ENCODE data around the gene ATP11A.
"Not testable (repeated sequence)": the region's sequence is repeated elsewhere in the genome, so short reads cannot be mapped to it uniquely, and the experiment has no call there.

The ATP11A gene

DNA sequence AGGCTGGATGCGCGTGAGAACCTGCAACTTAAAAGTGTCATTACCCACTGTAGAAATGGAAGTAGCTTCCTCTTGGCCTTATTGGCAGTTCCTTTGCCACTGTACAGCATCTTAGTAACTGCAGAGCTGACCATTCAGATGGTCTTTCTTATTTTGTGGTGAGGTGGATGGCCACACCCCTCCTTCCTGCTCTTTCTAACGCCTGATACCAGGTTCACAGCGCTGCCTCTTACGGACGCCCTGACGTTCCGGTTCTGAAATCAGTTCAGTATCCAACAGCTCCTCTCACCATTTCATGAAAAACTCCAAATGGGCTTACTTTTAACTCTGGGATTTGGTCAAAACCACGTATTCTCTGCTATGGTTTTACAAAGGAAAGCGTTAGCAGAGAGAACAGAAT is 134.6 kb downstream of the ATP11A start:
- no peak for DNase-seq

DNA sequence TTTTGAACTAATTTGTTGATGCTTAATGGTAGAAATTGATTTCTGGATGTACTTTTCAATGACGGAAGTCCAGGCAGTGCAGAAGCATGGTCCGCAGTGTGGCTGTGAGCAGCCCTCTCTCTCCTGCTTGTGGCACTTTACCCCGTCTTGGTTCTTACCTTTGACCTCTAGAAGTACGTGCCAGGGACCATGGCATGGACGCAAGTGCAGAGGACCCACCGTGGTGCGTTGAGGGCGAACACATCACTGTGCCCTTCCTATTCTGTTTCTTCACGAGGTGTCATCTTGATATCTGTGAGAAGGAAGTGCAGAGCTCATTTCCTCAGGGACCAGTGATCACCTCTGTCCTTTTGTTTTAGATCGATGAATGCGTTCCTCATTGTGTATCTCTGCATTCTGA is 135.2 kb downstream of the ATP11A start:
- no peak for DNase-seq

DNA sequence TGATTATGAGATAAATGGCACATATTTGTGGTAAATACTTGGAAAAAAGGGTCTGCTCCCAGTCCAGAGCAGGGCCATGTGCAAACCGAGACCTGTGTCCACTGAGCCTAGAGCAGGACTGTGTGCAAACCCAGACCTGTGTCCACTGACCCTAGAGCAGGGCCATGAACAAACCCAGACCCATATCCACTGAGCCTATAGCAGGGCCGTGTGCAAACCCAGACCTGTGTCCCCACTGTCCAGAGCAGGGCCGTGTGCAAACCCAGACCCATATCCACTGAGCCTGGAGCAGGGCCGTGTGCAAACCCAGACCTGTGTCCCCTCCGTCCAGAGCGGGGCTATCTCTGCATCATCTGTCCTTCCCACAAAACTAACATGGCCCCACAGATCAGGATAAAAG is 136.0 kb downstream of the ATP11A start:
- DNase-seq = no peak

DNA sequence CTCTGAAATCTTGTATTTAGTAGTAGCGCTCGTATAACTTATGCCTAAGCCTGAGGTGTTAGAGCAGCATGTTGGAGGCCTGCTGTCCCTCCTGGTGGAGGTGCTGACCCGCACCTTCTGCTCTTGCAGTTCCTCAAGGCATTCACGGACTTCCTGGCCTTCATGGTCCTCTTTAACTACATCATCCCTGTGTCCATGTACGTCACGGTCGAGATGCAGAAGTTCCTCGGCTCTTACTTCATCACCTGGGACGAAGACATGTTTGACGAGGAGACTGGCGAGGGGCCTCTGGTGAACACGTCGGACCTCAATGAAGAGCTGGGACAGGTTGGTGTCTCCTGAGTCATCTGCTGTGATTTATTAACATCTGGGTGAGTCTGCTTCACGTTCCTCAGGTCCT is 136.7 kb downstream of the ATP11A start:
- DNase-seq = no peak

DNA sequence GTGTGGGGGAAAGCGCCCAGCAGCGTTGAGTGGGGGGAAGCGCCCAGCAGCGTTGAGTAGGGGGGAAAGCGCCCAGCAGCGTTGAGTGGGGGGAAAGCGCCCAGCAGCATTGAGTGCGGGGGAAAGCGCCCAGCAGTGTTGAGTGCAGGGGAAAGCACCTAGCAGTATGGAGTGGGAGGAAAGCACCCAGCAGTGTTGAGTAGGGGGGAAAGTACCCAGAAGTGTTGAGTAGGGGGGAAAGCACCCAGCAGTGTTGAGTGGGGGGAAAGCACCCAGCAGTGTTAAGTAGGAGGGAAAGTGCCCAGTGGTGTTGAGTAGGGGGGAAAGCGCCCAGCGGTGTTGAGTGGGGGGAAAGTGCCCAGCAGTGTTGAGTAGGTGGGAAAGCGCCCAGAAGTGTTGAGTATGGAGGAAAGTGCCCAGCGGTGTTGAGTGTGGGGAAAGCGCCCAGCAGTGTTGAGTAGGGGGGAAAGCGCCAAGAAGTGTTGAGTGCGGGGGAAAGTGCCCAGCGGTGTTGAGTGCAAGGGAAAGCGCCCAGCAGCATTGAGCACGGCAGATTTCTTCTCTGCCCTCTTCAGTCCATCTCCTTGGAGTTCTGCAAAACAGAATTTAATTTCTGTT is 138.4 kb downstream of the ATP11A start:
- no peak for DNase-seq

DNA sequence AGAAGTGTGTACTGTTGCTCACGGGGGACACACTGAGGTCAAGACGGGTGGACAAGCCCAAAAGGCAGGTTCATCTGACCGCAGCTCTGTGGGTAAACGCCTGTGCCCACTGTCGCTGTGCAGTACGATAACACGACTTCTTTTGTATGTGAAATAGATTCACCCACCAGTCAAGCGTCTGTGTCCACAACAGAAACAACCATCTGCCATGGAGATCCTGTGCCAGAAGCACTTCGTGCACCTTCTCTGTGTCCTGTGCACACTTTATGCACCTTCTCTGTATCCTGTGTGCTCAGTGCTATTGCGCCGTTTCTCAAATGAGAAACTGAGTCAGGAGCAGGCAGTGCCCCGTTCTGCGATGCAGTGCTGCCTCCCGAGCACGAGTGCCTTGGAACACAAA is 138.9 kb downstream of the ATP11A start:
- no peak for DNase-seq

DNA sequence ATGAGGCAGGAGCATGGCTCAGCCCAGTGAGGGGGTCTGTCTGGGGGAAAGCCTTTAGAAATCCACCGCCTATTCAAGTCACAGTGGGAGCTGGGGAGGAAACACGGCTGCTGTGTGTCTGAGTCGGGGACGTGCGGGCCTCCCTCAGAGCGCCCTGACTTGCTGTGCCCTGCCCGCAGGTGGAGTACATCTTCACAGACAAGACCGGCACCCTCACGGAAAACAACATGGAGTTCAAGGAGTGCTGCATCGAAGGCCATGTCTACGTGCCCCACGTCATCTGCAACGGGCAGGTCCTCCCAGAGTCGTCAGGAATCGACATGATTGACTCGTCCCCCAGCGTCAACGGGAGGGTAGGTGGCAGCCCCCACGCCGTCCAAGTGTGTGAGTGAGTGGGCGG is 141.4 kb downstream of the ATP11A start:
- DNase-seq = no peak

DNA sequence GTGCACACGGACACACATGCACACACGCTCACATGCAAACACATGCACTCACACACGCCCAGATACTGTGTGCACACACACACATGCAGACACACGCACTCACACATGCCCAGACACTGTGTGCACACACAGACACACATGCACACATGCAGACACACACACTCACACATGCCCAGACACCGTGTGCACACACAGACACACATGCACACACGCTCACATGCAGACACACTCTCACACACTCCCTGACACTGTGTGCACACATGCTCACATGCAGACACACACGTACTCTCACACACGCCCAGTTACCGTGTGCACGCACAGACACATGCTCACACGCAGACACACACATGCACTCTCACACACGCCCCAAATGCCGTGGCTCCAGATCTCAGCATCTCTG is 142.0 kb downstream of the ATP11A start:
- DNase-seq = no peak

DNA sequence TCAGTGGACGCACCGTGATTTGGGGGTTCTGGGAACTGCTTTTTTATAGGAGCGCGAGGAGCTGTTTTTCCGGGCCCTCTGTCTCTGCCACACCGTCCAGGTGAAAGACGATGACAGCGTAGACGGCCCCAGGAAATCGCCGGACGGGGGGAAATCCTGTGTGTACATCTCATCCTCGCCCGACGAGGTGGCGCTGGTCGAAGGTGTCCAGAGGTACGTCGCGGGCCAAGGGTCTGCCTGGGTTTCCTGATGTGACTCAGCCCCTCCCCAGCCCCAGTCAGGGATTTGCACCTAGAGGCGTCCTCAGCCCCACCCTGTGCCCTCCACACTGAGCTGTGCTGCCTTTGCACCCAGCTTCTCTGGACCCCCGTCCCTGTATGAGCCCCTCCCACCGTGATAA is 143.0 kb downstream of the ATP11A start:
- no peak for DNase-seq

DNA sequence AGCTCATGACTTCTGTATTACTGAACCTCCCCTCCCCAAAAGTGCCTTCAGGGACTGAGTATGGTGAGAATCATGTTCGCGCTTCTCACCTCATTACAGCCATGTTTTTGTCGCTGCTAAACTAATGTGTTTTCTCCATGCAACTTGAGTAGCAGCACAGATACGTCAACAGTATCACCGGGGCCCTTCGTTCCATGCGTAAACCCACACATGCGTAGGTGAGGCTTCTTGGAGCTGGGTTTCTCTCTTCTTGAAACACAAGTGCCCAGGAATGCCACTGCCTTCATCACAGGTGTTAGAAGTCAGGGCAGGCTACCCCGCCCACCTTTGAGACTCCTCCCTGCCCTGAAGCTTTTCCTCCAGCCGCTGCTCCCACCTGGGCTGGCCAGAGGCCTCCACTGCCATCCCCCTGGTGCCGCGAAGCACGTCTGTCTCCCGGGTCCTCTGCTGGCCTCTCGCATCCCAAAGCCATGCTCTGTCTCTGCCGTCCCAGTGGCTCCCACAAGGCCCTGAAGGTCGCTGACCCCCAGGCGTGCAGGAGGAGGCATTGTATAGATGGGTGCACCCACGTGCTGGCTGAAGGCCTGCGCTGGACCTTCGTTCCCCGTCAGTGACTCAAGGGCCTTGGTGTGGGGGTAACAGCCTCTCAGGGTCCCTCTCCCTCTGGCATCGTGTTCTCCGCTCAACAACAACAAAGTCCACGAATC is 143.9 kb downstream of the ATP11A start:
- no peak for DNase-seq

DNA sequence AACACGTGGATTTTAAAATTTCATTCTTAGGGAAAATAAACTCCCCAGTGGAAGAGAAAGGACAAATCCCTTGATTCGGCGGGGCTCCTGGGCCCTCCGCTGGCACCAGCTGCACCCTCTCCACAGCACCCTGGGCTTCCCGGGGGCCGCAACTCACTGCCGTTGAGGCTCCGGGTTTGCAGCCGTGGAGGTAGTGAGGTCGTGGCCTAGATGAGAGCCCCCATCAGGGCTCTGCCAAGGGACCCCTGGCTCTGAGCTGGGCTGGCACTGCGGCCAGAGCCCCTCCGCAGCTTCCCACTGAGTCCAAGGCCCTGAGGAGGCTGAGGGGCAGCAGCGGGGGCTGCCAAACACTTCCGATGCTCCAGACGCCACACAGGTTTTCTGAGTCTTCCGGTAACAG is 145.5 kb downstream of the ATP11A start:
- DNase-seq = no peak

DNA sequence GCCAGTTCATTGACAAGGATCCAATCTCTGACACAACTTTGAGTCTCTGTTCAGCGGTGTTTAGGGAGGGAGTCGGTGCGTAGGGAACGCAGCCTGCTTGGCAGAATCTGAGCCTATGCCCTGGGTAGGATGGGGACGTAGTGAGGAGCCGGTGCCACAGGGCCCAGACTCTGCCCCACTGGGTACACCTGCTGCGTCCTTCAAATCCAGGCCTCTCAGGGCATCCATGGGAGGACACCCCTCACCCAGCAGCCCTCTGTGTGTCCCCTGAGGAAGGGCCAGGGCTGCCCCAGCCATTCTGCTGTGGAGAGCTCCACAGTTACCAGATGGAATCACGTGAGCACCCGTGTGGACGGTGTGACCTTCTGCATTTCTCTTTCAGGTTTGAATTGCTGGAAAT is 146.0 kb downstream of the ATP11A start:
- no peak for DNase-seq

DNA sequence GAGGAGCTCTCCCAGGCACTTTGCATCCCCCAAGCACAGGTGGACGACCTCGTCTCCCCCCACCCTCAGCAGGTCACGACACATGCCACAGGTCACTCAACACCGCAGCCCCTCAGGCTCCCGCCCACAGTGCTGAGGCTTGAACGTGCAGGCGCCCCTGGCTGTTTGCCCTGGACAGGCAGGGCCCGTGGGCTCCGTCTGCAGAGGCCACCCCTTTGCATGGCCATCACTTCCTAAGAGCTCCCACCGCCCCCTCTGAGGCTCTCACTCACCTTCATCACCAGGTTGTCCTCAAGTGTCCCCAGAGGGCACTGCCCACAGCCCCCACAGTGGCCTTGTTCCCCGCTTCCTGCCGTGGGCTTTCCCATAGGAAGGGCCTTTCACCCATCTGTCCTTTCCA is 147.1 kb downstream of the ATP11A start:
- DNase-seq = no peak

DNA sequence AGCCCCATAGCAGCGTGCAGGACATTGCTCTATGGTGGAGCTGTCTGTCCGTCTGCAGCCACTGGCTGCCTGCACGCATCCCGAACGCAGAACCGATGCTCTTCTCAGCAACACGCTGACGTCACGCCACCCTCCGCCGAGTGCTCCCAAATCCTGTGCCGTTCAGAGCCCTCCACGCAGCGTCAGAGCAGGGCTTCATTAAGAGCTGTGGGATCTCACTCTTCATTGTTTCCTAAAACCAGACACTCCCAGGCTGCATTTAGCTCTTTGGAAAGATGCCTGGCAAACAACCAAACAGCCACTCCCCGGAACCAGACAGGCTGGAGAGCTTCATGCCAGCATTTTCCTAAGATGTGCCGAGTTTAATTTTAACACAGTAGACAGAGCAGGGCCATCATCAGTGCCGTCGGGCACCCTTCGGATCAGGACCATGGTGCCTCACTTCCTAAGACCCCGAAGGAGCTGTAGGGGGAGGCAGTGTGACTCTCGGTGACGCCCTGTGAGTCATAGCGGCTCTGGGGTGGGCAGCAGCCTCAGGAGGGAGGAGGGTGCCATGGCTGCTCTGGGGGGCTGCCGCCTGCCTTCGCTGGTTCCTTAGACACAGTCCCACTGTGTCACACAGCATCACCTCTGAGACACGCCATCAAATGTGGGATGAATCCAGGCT is 147.7 kb downstream of the ATP11A start:
- DNase-seq = no peak

DNA sequence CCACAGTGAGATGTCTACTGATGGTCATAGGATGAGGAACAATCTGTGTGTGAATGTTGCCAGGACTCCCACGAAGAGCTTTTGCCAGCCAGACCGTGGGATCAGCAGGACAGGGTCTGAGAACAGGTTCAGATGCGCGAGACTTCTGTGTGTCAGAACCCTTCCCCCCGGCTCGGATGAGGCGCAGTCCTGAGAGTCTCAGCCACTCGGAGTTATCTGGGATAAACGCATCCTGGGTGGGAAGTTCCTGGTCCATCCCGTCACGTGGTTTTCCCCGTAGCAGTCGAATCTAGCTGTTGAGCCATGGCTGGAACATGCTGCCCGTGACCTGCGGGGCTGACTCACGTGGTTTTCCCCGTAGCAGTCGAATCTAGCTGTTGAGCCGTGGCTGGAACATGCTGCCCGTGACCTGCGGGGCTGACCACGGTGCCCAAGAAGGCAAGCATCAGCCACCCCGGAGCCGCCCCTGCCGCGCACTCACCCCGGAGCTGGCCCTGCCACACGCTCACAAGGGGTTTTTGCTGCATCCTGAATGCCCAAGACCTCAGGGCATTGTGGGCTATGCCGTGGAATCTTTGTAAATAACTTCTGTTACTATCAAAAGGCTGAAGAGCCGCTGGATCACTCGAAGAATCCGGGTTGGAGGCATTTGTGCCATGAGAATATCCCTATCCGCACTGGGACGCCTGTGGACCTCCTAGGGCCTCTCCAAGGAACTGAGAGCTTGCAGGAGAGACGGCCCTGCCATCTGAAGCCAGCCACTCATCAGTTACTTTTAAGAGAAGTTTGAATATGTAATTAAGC is 148.4 kb downstream of the ATP11A start:
- DNase-seq = no peak

DNA sequence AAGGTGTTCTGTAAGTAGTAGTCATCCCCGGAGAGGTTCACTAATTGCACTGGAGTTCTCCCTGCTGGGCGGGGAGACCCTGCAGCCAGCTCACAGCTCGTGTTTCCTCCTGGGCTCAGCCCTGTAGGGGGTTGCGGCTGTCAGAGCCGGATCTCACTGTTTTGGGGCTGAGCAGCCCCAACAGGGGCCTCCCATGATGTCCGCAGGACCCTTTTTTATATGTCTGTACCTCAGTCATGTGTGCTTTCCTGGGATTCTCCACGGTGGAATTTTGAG is 148.9 kb downstream of the ATP11A start:
- DNase-seq = no peak

DNA sequence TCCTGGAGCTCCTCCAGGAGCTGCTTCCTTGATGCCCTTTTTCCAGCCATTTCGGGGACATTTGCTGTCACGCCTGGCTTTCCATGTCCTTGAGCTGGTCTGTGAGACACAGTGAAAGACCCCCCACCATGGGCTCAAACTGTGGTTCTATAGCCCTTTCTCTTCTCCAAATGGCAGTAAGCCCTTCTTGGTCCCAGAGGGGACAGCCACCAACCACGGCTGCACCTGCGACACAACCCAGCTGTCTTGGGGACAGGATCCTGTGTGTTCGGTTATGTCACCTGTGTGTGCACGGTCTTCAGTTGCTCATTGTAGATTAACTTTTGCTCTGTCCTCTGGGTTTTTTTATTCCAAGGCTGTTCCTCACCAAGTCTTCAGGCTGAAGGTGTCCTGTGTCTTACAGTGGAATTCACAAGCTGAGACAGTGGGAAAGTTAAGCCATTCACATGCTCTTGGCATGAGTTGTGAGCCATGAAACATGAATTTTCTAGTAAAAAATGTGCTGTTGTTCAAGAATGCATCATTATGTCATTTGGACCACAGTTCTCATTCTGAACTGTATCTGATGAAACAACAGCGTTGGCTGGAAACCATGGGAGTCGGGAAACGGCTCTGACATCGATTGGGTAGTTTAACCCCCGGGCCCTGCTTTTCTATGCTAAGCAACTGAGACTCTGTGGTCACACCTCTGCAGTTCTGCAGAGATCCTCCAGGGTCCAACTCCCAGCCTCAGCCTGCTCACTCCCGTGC is 149.7 kb downstream of the ATP11A start:
- no peak for DNase-seq

DNA sequence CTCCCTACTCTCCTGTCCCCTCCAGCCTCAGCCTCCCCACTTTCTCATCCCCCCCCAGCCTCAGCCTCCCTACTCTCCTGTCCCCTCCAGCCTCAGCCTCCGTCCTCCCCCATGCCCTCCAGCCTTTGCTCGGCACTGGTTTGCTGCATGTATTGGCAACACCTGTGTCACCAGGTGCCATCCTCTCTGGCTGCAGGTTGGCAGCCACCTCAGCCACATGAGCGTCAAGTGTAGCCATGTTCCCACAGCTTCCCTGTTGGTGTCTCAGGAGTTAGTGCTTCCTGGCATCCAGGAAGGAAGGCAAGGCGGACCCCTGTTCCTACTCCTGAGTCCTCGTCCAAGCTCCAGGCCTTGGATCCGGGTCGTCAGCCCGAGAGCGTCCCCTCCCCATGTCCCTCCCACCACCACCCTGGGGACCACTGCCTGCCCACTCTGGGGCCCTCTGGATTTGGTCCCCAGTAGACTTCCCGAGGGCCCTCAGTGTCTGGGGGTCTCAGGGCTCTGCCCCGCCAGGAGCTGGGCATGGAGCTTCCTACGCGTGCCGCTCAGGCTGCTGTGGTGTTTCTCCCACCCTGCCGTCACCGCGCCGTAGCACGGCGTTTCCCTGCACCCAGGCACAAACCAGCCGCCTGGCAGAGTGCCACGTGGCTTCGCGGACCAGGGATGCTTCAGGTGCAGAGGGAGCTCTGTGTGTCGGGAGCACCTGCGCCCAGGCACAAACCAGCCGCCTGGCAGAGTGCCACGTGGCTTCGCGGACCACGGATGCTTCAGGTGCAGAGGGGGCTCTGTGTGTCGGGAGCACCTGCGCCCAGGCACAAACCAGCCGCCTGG is 150.8 kb downstream of the ATP11A start:
- DNase-seq = no peak

DNA sequence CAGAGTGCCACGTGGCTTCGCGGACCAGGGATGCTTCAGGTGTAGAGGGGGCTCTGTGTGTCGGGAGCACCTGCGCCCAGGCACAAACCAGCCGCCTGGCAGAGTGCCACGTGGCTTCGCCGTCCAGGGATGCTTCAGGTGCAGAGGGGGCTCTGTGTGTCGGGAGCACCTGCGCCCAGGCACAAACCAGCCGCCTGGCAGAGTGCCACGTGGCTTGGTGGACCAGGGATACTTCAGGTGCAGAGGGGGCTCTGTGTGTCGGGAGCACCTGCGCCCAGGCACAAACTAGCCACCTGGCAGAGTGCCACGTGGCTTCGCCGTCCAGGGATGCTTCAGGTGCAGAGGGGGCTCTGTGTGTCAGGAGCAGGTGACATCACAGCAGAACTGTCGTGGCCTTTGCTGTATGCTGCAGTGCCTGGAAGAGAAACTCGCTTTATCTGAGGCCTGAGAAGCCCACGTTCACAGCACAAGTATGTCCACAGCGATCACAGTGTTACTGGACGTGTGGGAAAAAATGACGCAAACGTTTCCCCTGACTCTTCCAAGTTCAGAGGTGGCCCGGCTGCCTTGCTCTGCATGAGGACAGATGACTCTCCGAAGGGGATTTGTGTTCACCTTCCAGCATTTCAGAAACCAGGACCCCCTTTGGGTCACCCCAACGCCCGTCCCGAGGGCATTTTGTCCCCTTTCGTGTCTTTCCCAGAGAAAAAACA is 151.6 kb downstream of the ATP11A start:
- not testable (repeated sequence) for DNase-seq

DNA sequence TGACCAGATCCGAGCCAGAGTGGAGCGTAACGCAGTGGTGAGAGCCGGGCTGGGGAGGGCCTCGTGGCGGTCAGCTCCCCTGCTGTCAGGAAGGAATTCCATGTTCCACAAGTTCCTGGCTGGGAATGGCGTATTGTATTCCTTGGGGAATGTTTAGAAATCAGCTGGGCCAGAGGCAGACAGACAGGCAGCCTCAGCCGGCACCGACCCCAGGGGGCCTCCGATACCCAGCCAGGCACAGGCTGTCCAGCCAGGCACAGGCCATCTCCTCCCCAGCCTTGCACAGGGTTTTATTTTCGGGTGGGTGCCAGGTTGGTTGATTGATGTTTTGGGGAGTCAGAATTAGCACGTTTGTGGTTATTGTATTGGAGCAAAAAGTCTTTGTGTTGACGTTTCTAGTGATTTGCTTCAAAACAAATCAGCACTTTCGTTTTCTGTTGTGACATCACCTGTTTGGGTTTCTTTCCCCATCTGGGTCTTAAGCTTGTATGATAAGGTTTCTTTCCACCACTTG is 152.6 kb downstream of the ATP11A start:
- no peak for DNase-seq

DNA sequence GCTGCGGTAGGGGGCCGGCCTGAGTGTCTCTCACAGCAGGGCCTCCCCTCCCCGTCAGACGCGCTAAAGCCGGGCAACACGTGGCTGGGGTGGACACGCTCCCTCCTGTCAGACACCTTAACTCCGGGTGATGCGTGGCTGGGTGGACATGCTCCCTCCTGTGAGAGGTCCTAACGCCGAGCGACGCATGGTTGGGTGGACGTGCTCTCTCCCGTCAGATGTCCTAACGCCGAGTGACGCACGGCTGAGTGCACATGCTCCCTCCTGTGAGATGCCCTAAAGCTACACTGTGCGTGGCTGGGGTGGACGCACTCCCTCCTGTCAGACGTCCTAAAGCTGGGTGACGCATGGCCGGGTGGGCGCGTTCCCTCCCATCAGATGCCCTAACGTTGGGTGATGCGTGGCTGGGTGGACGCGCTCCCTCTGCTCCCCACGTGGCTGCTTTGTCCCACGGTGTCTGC is 153.1 kb downstream of the ATP11A start:
- no peak for DNase-seq
